ENCODE results near the gene CPLANE2. TPM values are rescaled to one million over a fixed set of nuclear protein-coding genes. Genes with fewer than 3 reads are reported as not detected.

Gene CPLANE2
- total RNA-seq, 1 donor from 2014 or later = 8.6 TPM

- H3K36me3 ChIP-seq (ENCODE audit: insufficient read depth, low read length) = no peaks in the 10 kb centered on the region
- H3K9me3 Mint-ChIP-seq (ENCODE audit: unreplicated experiment) = peaks cover 4% of the 10 kb centered on the region
- H3K27ac Mint-ChIP-seq (ENCODE audit: unreplicated experiment) = no peak overlapping the region
- peaks cover 2% of the 10 kb centered on the region for H3K4me1 Mint-ChIP-seq (ENCODE audit: low read depth, unreplicated experiment)
- no peaks in the 10 kb centered on the region for H3K36me3 Mint-ChIP-seq (ENCODE audit: low read depth, unreplicated experiment)
- FAIRE-seq = no peak
- H3K4me3 ChIP-seq (ENCODE audit: insufficient read depth, low read depth, low read length) = no peak overlapping the region
- peaks cover 10% of the 10 kb centered on the region for H3K4me1 ChIP-seq (ENCODE audit: insufficient read depth, low read length)
- H3K4me2 ChIP-seq (ENCODE audit: low read length) = no peak overlapping the region
- no peaks in the 10 kb centered on the region for H3K27me3 ChIP-seq (ENCODE audit: insufficient read depth, low read length)
- H3K27me3 Mint-ChIP-seq (ENCODE audit: low read depth, unreplicated experiment) = peaks cover 32% of the 10 kb centered on the region
- no peak overlapping the region for H3K4me3 Mint-ChIP-seq (ENCODE audit: unreplicated experiment)
- H3K9me3 ChIP-seq (ENCODE audit: insufficient read depth, low read depth, low read length) = no peaks in the 10 kb centered on the region
- DNase-seq (ENCODE audit: low read depth) = no peak
- H4K20me1 ChIP-seq (ENCODE audit: insufficient read depth, low read length) = no peaks in the 10 kb centered on the region
- H3K9ac ChIP-seq (ENCODE audit: low read length) = no peak overlapping the region
- TF ChIP-seq CTCF (IDR thresholded peaks at IDR 0.05; ENCODE audit: insufficient read depth, low read depth, low read length) = no peak
- TF ChIP-seq EZH2 (IDR thresholded peaks at IDR 0.05; ENCODE audit: insufficient read depth, low read length) = no peak
- no peaks in the 10 kb centered on the region for H3K79me2 ChIP-seq (ENCODE audit: insufficient read depth, low read length)
- H2AFZ ChIP-seq (ENCODE audit: low read depth, low read length) = no peak overlapping the region
- no peak overlapping the region for H3K27ac ChIP-seq (ENCODE audit: low read depth, low read length)
Observed at GRCh38 chr1:16219968-16220500, 16.9 kb downstream of the CPLANE2 start.

GRCh38 chr1:16218674-16219071, 18.3 kb downstream of the CPLANE2 start:
- peaks cover 4% of the 10 kb centered on the region for H3K9me3 Mint-ChIP-seq (ENCODE audit: unreplicated experiment)
- H3K4me1 Mint-ChIP-seq (ENCODE audit: low read depth, unreplicated experiment) = peaks cover 2% of the 10 kb centered on the region
- H3K27me3 Mint-ChIP-seq (ENCODE audit: low read depth, unreplicated experiment) = peaks cover 24% of the 10 kb centered on the region
- no peaks in the 10 kb centered on the region for H3K79me2 ChIP-seq (ENCODE audit: insufficient read depth, low read length)
- H3K36me3 Mint-ChIP-seq (ENCODE audit: low read depth, unreplicated experiment) = no peaks in the 10 kb centered on the region
- H3K4me3 ChIP-seq (ENCODE audit: insufficient read depth, low read depth, low read length) = no peak overlapping the region
- TF ChIP-seq EZH2 (IDR thresholded peaks at IDR 0.05; ENCODE audit: insufficient read depth, low read length) (no peak), CTCF (IDR thresholded peaks at IDR 0.05; ENCODE audit: insufficient read depth, low read depth, low read length) (no peak)
- peak overlapping the region; percentile 52 for H3K4me3 Mint-ChIP-seq (ENCODE audit: unreplicated experiment)
- no peak overlapping the region for H3K27ac Mint-ChIP-seq (ENCODE audit: unreplicated experiment)
- no peak overlapping the region for H2AFZ ChIP-seq (ENCODE audit: low read depth, low read length)
- FAIRE-seq = no peak
- no peak for DNase-seq (ENCODE audit: low read depth)
- H4K20me1 ChIP-seq (ENCODE audit: insufficient read depth, low read length) = no peaks in the 10 kb centered on the region
- H3K4me2 ChIP-seq (ENCODE audit: low read length) = no peak overlapping the region
- no peak overlapping the region for H3K27ac ChIP-seq (ENCODE audit: low read depth, low read length)
- no peaks in the 10 kb centered on the region for H3K27me3 ChIP-seq (ENCODE audit: insufficient read depth, low read length)
- no peaks in the 10 kb centered on the region for H3K9me3 ChIP-seq (ENCODE audit: insufficient read depth, low read depth, low read length)
- H3K9ac ChIP-seq (ENCODE audit: low read length) = no peak overlapping the region
- H3K4me1 ChIP-seq (ENCODE audit: insufficient read depth, low read length) = peaks cover 10% of the 10 kb centered on the region
- H3K36me3 ChIP-seq (ENCODE audit: insufficient read depth, low read length) = no peaks in the 10 kb centered on the region

- peaks cover 2% of the 10 kb centered on the region for H3K27me3 ChIP-seq (ENCODE audit: insufficient read depth, low read length)
- H3K27me3 Mint-ChIP-seq (ENCODE audit: low read depth, unreplicated experiment) = peaks cover 25% of the 10 kb centered on the region
- FAIRE-seq (no peak), DNase-seq (ENCODE audit: low read depth) (no peak)
- no peaks in the 10 kb centered on the region for H3K9me3 ChIP-seq (ENCODE audit: insufficient read depth, low read depth, low read length)
- no peaks in the 10 kb centered on the region for H3K36me3 ChIP-seq (ENCODE audit: insufficient read depth, low read length)
- H3K4me2 ChIP-seq (ENCODE audit: low read length) = peak overlapping the region; percentile 88
- H3K36me3 Mint-ChIP-seq (ENCODE audit: low read depth, unreplicated experiment) = no peaks in the 10 kb centered on the region
- peaks cover 10% of the 10 kb centered on the region for H3K4me1 ChIP-seq (ENCODE audit: insufficient read depth, low read length)
- H3K27ac Mint-ChIP-seq (ENCODE audit: unreplicated experiment) = peak overlapping the region; percentile 47
- H2AFZ ChIP-seq (ENCODE audit: low read depth, low read length) = no peak overlapping the region
- H3K4me1 Mint-ChIP-seq (ENCODE audit: low read depth, unreplicated experiment) = peaks cover 2% of the 10 kb centered on the region
- no peaks in the 10 kb centered on the region for H3K79me2 ChIP-seq (ENCODE audit: insufficient read depth, low read length)
- no peaks in the 10 kb centered on the region for H4K20me1 ChIP-seq (ENCODE audit: insufficient read depth, low read length)
- no peak overlapping the region for H3K4me3 ChIP-seq (ENCODE audit: insufficient read depth, low read depth, low read length)
- H3K9me3 Mint-ChIP-seq (ENCODE audit: unreplicated experiment) = peaks cover 4% of the 10 kb centered on the region
- H3K27ac ChIP-seq (ENCODE audit: low read depth, low read length) = no peak overlapping the region
- H3K9ac ChIP-seq (ENCODE audit: low read length) = no peak overlapping the region
- TF ChIP-seq EZH2 (IDR thresholded peaks at IDR 0.05; ENCODE audit: insufficient read depth, low read length) (no peak), CTCF (IDR thresholded peaks at IDR 0.05; ENCODE audit: insufficient read depth, low read depth, low read length) (no peak)
- peak overlapping the region; percentile 34 for H3K4me3 Mint-ChIP-seq (ENCODE audit: unreplicated experiment)
Observed at GRCh38 chr1:16218014-16218673, 18.8 kb downstream of the CPLANE2 start.
